Activated CD4-positive, alpha-beta T cell treated with anti-CD3 and anti-CD28 coated beads for 24 hours (primary cell): Measurements from ENCODE around the gene HMCN1.

Experiments used
- DNase-seq, 2 donors: peaks; one replicate each; pipeline ENCODE4 v3.0.0-alpha.2; 2020; ENCODE audit warnings: low read depth in 2 of 2

Gene HMCN1

DNA sequence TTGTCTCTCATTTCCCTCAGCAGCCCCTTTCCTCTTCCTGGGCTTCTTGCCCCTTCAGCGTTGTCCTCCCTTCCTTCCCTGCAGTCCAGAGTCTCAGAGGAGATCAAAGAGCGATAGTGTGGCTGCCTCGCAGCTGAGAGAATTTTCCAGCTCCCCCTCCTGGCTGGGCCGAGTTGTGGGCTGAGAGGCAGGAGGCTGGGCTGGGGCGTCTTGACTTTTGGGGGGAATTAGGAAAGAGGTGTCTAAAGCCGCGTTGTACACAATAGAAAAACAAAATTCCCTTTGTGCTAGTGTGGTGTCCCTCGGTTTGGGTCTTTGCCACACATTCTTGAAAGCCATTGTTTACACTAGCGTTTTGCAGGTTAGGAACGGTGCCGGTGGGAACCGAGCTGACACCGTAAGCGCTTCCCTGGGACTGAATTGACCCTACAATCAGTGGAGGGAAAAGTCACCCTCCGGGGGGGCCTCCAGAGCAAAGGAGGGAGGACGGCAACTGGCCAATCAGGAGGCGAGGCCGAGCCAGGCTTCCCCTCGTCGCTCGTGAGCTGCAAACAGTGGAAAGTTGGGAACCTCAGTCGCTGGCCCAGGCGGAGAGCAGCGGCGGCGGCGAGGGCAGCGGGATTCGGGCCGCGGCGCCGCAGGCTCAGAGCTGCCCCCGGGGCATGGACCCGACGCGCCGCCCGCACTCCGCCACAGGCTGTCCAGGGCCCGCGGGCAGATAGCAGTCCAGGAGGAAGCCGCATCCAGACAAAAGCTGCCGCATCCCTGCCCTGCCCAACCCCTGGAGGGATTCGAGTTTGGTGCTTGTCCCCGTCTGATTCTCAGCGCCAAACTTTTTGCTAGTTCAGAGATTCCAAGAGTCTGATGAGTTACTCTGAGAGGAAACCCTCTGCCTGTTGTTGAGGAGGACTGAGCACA lies at the start of gene HMCN1:
TSS of gene HMCN1 (plus strand) at position 574 of the 918 bp plus-strand sequence. CDS start 389 bp downstream, outside the sequence.
- no peak for DNase-seq

DNA sequence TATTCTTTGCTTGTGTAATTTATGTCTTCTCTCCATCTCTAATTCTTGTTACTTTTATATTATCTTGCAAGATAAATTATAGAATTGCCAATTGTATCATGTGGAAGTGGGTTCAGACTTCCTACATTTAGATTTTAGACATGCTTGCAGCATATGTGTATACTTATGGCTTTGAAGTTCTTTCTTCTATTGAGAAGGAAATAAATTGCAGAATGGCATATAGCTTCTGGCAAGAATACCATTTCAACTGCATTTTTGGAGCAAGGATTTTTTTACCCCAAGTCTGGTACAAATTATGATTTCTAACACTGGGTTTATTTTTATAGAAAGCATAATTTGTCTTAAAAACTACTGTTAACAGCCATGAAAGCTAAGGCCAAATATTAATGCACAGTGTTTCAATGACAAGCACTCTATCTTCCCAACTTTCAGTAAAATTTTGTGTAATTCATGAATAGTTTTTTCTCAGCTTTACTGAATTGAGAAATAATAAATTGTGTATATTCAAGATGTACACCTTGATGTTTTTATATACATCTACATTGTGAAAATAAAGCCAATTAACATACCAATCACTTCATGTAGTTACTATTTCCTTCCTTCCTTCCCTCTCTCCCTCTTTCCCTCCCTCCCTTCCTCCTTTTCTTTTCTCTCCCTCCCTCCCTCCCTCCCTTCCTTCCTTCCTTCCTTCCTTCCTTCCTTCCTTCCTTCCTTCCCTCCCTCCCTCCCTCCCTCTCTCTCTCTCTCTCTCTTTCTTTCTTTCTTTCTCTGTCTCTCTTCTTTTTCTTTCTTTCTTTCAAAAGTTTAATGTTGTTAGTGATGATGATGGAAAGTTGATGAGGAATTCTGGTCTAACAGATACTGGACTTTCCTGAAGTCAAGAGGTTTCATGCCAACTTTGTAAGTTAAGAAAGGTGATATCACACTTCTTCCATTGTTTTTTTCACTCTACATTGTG lies 47.1 kb upstream of the HMCN1 start:
- no peak for DNase-seq

DNA sequence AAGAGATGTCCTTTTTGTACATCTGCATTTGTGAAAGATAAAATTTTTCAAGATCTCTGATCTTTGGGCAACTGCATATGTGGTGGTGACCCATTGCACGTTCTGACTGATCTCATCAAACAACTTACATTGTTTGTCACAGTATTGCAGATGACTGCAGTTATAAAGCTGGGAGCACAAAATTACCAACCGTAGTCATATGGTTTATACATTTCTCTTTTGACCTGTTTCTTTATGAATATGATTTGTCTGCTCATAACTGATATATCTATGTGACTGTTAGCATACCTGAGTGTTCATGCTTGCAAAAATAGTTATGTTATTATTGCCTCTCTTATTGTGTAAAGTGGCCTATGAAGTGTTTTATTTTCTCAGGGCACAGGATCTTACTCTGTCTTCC lies 43.7 kb upstream of the HMCN1 start:
- DNase-seq = no peak

DNA sequence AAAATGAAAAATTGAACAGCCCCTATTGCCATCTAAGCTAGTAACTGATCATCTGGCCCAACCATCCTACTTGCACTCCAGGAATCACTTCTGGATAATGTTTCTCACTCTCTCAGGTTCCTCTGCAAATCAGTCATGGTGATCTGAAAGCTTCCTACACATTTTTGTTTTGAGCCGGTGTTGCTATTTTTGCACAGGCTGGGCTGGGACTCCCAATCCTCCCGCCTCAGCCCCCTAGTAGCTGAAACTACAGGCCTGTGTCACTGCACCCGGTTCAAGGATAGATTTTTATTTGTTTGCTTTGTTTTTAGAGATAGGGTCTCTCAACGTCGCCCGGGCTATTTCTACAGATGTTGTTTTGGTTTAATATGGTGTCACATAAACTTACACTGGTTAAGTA lies 40.5 kb upstream of the HMCN1 start:
- no peak for DNase-seq

DNA sequence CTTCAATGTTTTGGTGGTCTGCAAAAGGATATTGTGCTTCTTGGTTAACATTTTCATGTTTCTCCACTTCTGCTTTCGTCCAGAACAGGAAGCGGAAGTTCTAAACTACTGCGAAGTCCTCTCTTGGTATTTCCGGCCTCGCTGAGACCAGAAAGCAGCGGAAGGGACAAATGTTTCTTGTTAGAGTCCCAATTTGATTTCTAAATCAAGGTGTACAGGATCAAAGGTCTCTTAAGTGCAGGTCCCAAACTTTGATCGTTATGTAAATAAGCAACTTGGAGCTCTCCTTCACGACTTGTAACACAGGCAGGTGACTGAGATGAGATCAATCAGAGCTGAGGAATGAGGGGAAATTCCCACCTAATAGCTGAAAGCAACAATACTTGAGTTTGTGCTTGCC lies 40.1 kb upstream of the HMCN1 start:
- no peak for DNase-seq

DNA sequence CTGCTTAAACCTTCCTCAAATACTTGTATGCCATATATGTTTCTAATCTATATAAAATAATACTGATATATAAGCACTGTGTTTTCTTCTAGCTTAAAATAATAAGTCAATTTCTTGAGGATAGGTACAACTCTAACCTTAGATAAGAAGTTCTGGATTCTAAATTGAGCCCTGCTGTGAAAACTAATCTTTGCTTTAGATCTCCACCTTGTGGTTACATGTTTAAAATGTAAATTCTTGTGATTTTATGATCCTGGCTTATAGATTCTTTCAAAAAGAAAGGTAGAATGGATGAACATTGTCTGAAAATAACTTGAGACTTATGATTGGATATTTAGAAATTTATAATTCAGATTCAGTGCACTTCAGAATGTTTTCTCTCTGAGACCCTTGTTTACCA lies 38.9 kb upstream of the HMCN1 start:
- no peak for DNase-seq

DNA sequence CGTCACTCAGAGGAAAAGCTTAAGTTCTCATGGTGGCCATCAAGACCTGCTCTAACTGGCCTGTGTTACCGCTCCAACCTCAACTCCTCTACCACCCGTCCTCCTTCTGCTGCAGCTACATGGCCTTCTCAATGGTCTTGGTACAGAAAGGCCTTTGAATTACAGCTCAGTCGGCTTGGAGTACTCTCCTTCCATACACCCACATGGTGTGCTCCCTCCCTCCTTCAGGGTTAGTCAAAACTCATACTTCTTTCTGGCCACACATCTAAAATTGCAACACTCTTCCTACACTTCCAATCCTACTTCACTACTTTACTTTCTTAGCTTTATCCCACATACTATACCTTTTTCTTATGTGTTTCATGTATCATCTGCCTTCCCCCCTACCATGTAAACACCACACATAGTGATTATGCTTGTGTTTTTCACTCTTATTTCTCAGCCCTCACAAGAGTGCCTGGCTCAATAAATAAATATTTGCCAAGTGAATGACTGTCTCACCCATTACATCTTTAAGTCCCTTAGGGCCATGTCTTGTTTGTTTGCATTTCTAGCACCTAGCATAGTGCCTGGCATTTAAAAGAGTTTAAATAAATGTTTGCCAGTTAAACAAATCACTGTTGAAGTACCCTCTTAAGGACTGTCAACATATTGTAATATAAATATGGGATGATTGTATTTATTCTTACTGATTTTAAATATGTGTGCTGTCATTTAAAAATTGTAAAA lies 37.6 kb upstream of the HMCN1 start:
- no peak for DNase-seq

DNA sequence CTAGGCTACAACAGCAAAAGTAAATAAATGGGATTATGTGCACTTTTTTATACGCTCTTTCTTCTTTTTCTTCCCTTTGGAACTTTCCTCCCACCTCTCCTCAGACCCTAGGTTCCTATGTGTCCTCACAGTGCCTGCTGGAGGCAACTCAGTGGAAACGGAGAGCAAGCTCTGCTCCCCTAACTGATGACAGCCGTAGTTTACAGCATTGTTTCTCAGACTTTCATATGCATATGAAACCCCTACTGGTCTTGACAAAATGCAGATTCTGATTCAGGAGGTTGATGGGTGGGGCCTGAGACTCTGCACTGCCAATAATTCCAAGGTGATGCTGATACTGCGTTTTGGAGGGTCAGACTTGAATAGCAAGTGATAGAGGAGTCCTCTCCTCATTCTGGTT lies 34.3 kb upstream of the HMCN1 start:
- DNase-seq = no peak

DNA sequence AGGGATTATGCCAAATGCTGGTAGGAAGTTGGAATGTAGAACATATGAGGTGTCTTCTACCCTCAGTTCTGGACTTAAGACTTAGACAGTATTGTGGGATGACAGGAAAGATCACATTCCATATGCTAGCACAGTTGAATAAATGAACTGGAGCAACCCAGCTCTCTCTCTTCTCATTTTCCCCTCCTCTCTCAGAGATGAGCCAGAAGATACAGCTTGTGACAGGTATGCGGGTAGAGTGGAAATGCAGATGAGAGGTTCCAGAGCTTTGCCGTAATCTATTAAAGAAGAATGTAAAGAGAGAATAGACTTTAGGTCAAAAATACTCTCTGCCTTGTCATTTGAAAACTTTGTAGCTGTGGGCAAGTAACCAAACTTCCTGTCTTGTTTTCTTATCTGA lies 32.5 kb upstream of the HMCN1 start:
- no peak for DNase-seq

DNA sequence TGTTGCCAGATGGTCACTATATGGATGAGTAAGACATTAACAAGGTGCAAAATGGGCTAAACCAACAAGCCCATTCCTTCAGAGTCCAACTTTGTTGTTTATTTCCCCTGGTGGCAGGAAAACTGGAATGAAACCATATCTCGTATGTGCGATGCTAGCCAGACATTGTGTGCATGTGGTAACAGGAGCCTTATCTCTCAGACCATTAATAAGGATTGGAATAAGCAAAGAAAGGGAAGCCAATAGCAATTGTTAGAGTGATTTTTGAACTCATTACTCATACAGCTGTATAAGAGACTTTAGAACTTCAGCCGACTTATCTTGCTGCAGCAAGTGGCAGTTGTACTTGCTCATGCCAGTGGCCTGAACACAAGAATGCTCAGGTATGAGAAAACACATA lies 30.0 kb upstream of the HMCN1 start:
- DNase-seq = no peak

DNA sequence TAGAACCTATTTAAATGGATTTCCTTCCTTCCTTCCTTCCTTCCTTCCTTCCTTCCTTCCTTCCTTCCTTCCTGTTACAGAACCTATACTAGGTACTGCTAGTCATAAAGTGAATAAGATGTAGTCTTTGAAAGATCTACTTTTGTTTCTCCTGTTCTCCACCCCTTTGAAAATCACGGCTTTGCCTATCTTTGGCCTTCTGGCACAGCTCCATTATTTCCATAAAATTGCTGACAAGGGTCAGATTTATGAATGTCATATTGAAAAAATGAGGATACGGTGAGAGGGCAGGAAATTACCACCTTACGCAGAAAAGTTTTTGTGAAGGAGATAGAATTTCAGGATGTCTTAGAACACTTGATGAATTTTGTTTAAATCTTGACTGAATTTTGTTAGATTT lies 18.1 kb upstream of the HMCN1 start:
- DNase-seq = no peak

DNA sequence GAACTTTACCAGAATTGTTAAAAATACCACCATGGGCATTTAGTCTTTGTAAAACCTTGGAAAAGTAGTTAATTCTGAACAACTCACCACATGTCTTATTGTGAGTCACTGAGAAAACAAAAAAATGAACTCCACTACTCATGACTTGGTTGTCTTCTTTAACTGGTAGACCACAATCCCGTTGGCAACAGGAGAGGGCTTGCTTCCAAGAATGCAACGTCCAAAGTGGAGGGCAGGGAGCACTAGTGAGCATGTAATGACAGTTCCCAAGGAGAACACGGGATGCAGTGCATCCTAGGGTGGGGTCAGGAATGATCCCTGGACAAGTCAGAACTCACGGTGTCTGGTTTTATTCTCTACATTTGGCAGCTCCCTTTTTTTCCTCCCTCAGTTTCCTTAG lies 15.2 kb upstream of the HMCN1 start:
- no peak for DNase-seq

DNA sequence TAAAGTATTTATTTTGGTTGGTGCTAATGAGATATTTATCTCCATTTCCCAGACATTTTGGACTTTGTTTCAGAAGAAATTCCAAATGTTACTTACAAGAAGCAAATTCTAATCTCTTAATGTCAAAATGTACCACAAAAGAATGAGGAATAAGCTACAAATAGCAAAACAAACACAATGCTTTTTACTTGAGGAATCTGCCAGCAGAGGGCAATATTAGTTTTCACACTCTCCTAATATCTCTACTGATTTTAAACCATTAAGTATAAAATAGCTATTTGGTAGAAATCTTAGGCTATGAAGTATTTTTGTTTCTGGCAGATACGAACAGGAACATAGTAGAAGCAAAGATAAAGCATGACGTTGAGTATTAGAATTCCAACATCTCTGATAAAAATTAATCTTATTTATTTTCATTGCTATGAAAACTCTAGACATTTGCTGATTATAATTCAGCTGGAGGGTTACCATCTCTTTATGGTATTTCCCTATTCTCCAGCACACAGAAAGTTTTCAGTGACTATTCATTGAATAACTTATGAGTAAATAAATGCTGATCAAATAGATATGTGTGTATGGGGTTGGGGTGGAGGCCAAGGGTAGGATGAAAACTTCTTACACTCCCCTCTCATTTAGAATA lies 13.4 kb upstream of the HMCN1 start:
- no peak for DNase-seq

DNA sequence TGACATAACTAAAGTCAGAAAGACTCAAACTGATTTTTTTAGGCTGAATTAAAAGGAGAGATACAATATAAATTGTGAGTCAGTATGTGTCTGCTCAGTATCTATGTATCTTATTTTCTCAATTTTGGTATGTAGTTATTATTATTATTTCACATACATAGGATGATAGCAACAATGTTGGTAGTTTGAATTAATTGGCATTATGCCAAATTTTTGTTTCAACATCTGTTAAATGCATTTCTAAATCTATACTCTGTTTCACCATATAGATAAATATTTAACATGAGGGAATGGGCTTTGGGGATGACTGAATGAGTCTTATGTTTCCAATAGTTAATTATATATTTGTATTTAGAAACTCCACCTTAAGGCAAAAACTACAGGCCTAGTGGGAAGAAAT lies 12.6 kb upstream of the HMCN1 start:
- DNase-seq = no peak

DNA sequence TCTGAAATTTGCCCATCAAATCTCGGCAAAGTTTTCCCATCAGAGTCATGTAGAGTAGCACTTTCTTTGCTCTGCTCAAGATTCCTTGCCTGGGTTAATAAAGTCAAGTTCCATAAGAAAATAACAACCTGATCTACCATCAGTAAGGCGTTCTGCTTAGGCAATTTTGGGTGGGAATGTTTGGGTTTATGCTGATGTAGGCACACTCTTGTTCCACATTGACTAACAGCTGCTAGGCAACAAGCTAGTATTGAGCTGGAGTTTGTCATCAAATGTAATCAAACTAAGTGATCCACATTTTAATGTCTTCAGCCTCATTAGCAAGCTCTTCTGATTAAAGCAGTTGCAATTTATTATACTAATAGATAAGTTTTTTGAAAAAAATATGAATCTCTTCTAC lies 12.1 kb upstream of the HMCN1 start:
- DNase-seq = no peak

DNA sequence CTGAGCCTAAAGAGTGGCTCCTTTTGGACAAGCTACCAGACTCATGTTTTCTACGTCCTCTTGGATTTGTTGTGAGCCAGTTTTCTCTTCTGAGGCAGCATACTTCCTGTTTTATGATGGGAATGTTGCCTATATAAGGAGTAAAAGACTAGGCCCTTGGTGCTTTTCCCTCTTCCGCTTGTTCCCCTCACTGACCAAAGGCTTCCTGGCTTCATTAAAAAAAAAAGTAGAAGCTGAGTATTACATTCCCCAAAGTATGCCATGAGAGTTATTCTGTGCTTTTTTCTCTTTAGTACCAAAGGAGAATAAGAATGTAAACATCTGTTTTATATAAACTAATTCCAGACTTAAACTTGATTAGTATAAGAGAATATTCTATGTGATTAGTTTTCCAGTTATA lies 6.5 kb upstream of the HMCN1 start:
- DNase-seq = no peak

DNA sequence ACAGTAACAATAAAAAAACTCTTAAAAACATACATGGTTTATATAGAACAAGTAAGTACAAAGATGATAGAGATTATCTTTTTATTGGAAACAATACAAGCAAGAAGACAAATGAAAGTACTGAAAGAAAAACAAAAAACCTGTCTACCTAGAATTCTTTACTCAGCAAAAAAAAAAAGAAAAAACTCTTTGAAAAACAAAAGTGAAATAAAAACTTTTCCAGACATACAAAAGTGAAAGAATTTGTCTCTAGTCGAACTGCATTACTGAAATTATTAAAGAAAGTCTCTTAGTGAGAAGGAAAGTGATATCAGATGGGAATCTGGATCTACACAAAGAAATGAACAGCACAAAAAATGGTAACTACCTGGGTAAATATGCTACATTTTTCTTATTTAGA lies 2.7 kb upstream of the HMCN1 start:
- no peak for DNase-seq

DNA sequence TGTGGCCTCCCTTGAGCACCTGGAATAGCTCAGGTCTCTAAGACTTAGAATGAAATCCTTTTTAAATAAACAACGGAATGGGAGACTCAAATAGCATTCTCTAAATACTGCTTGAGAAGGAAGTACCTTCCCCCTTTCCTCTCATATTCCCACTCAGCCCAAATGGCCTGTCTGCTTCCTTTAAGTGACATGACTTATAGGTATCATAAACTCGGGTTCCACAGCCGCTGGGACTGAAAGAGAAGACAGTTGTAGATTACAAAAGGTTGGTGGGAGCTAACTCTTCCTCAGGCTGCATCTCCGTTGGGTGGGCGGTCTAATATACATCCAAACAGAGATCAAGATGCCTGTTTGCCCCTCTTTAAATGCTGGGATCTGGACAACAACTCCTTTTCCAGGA lies 1.2 kb upstream of the HMCN1 start:
- no peak for DNase-seq

DNA sequence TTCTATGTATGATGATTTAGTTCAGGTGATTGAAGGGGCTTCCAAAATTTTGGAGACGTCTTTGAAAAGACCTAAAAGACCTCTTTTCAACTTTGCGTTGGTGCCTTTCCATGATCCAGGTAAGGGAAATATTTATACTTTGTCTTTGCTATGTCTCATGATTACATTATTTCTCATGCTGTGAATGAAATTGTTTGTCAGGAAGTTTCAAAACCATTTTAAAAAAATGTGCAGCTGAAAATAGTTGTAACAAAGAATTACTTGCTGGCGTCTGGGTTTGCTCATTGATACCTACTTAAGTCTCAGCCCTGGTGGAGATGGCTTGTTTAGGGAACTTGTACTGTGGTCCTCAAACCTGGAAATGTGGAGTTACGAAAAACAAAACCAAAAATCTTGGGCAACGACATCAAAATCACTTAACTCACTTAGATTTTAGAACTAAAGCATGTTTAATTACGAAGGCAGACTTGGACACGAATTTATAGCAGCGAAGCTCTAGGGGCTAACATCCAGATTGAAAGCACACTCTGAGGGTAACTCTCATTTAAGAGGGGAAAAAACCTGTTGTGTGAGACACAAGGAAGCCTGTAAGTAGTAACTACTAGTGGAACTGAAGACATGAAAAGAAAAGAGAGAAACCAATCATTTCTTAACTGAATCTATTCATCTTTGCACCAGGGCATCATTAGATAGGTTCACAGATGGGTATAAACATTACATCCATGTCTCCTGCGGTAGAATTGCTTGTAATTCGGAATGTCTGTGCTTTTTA lies 924 bp downstream of the HMCN1 start:
- no peak for DNase-seq

DNA sequence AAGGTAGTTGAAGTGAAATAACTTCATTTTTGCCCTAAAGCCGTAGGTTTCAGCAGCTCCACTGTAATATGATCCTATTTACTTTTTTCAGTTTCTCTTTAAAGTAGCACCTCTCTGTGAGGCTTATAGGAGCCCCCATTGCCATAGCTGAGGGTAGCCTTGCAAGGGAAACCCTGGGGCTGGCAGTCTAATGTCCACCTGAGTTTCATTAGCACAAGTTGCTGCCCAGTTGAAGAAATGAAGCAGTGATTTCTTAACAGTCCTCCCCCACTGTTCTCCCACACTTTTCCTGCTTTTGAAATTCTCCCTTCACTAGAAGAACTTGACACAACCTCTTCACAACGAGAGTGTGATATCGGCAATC lies 1.5 kb downstream of the HMCN1 start:
- DNase-seq = no peak

DNA sequence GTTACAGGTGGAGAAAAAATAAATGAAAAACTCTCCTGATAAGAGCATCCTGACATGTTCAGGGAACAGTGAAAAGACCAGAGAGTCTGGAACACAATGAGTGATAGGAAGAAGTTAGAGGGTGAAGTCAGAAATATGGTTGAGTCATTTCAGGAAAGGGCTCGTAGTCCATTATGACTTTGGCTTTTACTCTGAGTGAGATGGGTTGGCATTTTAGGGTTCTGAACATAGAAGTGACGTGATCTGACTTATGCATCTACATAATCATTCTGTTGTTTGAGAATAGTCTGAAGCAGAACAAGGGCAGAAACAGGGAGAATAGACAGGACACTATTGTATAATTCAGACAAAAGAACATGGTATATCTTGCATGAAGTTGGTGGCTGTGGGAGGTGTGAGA lies 5.8 kb downstream of the HMCN1 start:
- DNase-seq = no peak
